ENCODE results near the gene SLC46A1. TPM values are rescaled to one million over a fixed set of nuclear protein-coding genes. Genes with fewer than 3 reads are reported as not detected.
"Not testable (repeated sequence)": the region's sequence is repeated elsewhere in the genome, so short reads cannot be mapped to it uniquely, and the experiment has no call there.

Gene SLC46A1
- total RNA-seq = 1 to 10 TPM; 4.8 to 5.3 (median 4.9) TPM

DNA sequence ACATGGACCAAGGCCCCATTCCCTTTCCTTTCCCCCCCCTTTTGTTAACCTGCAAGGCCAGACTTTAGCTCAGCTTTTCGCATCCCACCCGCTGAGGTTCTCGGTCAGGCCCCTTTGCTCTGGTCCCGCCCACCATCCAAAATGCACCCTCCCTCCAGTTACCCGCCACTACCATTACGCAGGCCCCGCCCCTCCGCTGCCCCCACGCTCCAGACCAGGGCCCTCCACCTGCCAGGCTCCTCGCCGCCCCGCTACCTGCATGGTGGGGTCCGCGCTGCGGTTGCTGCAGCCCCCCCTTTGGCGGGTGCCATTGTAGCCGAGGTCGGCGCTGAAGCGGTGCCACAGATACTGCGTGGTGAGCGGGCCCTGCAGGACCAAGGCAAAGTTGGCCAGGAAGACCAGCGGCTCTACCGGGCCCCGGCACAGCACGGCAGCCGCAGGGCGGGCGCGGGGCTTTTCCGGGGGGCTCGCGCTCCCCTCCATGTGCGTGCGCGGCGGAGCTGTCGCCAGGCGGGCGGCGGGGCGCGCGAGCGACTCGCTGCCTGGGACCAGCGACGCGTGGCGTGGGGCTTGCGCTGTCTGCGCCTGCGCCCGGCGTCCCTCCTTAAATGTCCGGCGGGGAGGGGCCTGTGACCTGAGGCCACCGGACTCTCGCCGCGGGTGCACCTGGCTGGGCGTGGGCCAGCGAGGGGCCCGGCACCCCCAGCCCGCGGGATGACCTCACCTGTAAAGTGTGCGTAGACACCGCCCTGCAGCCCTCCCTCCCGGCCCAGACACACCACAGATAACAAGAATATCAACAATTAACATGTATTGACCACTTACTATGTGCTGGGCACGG, at the start of gene SLC46A1:
Gene SLC46A1, minus strand, starts transcription at position 581 of the 841 bp plus-strand sequence. Its CDS starts 98 bp downstream, at position 483.
- Mint-ChIP-seq H3K36me3 (ENCODE audit: insufficient read depth) (no peaks in the 10 kb centered on the region), H3K4me3 (peak within 1 kb of the TSS; percentile 81), H3K9me3 (no peaks in the 10 kb centered on the region), H3K27me3 (ENCODE audit: low read depth) (peaks cover 11% of the 10 kb centered on the region), H3K4me1 (ENCODE audit: low read depth) (peaks cover 4% of the 10 kb centered on the region)
- ATAC-seq (peak; percentile 90 to 92), DNase-seq (peak; percentile 27)

DNA sequence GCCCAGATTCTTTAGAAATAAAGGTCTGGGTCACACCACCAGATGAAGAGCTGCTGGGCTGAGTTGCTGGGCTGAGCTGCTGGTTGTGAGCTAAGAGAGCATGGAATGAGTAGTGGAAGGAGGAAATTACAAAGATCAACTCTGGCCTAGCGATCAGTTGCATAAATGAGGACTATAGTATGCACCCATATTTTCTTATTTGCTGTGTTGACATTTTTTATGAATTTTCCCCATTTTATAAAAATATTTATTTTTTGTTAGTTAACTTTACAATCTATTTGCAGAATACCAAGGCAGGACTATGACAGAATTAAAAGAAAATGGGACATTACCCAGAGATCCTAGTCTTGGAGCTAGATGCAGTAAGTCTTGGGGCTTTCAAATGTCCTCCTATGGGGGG, 43.8 kb upstream of the SLC46A1 start:
- H3K27me3 Mint-ChIP-seq (ENCODE audit: low read depth) = peaks cover 7% of the 10 kb centered on the region
- no peaks in the 10 kb centered on the region for H3K4me1 Mint-ChIP-seq (ENCODE audit: low read depth)
- peaks cover 4% of the 10 kb centered on the region for H3K9me3 Mint-ChIP-seq
- no peak overlapping the region for H3K4me3 Mint-ChIP-seq
- DNase-seq (no peak), ATAC-seq (no peak)
- H3K36me3 Mint-ChIP-seq (ENCODE audit: insufficient read depth) = no peaks in the 10 kb centered on the region

DNA sequence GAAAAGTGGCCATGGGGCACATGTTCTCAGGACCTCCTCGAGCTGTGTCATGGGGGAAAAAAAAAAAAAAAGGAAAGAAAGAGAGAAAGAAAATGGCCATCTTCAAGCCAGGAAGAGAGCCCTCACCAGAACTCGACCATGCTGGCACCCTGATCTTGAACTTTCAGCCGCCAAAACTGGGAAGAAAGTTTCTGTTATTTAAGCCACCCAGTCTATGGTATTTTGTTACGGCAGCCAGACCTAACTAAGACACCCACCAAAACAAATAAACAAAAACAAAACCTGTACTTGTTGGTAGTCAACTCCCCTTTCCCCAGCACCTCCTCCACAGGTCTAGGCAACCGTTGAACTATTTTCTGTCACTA, 41.4 kb upstream of the SLC46A1 start:
- no peaks in the 10 kb centered on the region for H3K36me3 Mint-ChIP-seq (ENCODE audit: insufficient read depth)
- no peak overlapping the region for H3K4me3 Mint-ChIP-seq
- H3K9me3 Mint-ChIP-seq = peaks cover 4% of the 10 kb centered on the region
- no peak for DNase-seq
- peaks cover 12% of the 10 kb centered on the region for H3K27me3 Mint-ChIP-seq (ENCODE audit: low read depth)
- ATAC-seq = no peak
- H3K4me1 Mint-ChIP-seq (ENCODE audit: low read depth) = no peaks in the 10 kb centered on the region

DNA sequence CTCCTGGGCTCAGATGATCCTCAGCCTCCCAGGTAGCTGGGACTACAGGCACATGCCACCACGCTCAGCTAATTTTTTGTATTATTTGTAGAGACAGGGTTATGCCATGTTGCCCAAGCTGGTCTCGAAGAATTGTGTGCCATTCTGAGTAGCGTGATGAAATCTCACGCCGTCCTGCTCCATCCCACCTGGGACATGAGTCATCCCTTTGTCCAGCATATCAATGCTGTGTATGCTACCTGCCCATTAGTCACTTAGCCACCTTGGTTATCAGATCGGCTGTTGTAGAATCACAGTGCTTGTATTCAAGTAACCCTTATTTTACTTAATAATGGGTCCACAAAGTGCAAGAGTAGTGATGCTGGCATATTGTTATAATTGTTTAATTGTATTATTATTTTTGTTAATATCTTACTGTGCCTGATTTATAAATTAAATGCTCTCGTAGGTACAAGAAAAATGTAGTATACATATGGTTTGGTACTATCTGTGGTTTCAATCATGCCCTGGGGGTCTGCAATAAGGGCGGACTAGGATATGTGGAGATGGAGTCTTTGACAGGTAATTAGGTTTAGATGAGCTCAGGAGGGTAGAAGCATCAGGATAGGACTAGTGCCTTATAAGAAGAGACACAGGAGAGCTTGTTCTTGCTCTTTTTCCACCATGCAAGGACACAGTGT, 40.8 kb upstream of the SLC46A1 start:
- Mint-ChIP-seq H3K4me3 (no peak overlapping the region), H3K4me1 (ENCODE audit: low read depth) (no peaks in the 10 kb centered on the region), H3K9me3 (peaks cover 4% of the 10 kb centered on the region), H3K27me3 (ENCODE audit: low read depth) (peaks cover 16% of the 10 kb centered on the region), H3K36me3 (ENCODE audit: insufficient read depth) (no peaks in the 10 kb centered on the region)
- DNase-seq (no peak), ATAC-seq (no peak)

DNA sequence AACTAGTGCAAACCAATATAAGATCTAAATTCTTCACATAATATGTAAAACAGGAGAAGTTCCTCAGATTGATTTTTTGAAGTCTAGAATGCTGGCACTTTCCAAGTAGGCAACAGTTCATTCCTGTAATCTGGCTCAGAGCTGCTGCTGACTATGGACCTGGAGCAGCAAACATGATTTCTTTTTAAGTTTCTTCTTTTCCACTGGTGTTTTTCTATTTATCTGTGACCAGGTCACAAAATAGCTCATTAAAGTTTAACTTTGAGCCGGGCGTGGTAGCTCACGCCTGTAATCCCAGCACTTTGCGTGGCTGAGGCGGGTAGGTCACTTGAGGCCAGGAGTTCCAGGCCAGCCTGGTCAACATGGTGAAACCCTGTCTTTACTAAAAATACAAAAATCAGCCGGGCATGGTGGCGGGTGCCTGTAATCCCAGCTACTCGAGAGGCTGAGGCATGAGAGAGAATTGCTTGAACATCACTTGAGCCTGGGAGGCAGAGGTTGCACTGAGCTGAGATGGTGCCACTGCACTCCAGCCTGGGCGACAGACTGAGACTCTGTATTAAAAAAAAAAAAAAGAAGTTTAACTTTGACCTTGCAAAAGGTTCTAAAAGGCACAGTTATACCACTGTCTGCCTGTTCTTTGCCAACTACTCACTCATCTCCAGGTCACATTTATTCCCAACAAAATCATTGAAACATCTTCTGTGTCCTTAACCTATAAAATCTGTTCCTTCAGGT, 38.1 kb upstream of the SLC46A1 start:
- no peak overlapping the region for H3K4me3 Mint-ChIP-seq
- H3K9me3 Mint-ChIP-seq = no peaks in the 10 kb centered on the region
- no peaks in the 10 kb centered on the region for H3K4me1 Mint-ChIP-seq (ENCODE audit: low read depth)
- DNase-seq = no peak
- ATAC-seq = no peak
- H3K27me3 Mint-ChIP-seq (ENCODE audit: low read depth) = peaks cover 24% of the 10 kb centered on the region
- H3K36me3 Mint-ChIP-seq (ENCODE audit: insufficient read depth) = no peaks in the 10 kb centered on the region

DNA sequence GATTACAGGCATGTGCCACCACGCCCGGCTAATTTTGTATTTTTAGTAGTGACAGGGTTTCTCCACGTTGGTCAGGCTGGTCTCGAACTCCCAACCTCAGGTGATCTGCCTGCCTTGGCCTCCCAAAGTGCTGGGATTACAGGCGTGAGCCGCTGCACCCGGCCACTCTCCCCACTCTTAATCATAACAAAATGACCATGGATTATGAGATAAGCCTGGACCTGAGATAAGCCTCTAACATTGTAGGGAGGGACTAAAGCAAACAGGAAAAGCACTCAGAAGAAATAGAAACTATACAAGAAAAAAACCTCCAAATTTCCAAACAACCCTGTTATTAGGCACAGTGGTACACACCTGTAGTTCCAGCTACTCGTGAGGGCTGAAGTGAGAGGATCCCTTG, 28.3 kb upstream of the SLC46A1 start:
- not testable (repeated sequence) for H3K36me3 Mint-ChIP-seq (ENCODE audit: insufficient read depth); H3K4me3 Mint-ChIP-seq; ATAC-seq; H3K4me1 Mint-ChIP-seq (ENCODE audit: low read depth); H3K9me3 Mint-ChIP-seq; DNase-seq
- peaks cover 12% of the 10 kb centered on the region for H3K27me3 Mint-ChIP-seq (ENCODE audit: low read depth)

DNA sequence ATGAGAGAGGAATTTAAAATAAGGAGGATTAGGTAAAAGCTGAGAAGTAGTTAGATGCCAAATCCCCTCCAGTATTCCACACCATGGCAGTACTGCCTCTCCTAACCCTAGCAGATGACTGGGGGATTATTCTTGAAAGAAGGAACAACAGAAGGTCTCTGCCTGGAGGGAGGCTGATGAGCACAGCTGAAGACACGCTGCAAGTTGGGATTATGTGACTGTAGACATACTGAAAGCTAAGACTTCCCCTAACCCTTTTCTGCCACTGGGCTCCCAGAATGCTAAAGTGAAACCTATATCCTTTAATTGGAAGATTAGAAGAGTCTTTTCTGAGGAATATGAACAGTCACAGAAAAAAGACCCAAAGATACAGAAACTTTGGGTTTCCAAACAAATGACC, 27.7 kb upstream of the SLC46A1 start:
- DNase-seq (no peak), ATAC-seq (no peak)
- Mint-ChIP-seq H3K36me3 (ENCODE audit: insufficient read depth) (no peaks in the 10 kb centered on the region), H3K27me3 (ENCODE audit: low read depth) (peaks cover 10% of the 10 kb centered on the region), H3K4me3 (no peak overlapping the region), H3K4me1 (ENCODE audit: low read depth) (no peaks in the 10 kb centered on the region), H3K9me3 (no peaks in the 10 kb centered on the region)

DNA sequence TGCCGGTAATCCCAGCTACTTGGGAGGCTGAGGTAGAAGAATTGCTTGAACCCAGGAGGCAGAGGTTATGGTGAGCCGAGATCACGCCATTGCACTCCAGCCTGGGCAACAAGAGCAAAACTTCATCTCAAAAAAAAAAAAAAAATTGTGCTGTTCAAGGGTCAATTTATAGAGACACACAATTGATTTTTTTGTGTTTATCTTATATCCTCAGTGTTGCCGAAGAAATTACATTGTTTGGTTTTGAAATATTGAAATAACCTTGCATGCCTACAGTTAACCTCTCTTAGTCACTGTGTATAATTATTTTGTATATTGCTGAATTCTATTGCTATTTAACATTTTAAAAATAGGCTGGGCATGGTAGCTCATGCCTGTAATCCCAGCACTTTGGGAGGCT, 22.0 kb upstream of the SLC46A1 start:
- DNase-seq; H3K4me1 Mint-ChIP-seq (ENCODE audit: low read depth); H3K9me3 Mint-ChIP-seq; H3K4me3 Mint-ChIP-seq; ATAC-seq; H3K36me3 Mint-ChIP-seq (ENCODE audit: insufficient read depth): not testable (repeated sequence)
- H3K27me3 Mint-ChIP-seq (ENCODE audit: low read depth) = peaks cover 12% of the 10 kb centered on the region

DNA sequence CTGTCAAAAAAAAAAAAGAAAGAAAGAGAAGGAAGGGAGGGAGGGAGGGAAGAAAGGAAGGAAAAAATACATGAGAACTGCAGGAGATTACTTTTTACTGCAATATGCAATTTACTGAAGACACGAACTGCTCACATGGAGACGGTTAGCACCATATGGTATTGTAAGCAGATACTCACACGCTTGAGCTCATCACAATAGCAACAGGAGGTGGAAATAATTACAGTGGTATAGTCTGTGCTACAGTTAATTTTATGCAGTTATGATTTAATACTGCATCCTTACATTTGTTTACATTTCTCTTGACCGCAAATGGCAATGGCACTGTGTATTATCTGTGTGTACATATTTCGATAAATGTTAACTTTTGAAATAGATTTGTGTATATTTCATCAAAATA, 21.4 kb upstream of the SLC46A1 start:
- no peak for DNase-seq
- no peak for ATAC-seq
- Mint-ChIP-seq H3K9me3 (no peaks in the 10 kb centered on the region), H3K27me3 (ENCODE audit: low read depth) (peaks cover 12% of the 10 kb centered on the region), H3K36me3 (ENCODE audit: insufficient read depth) (no peaks in the 10 kb centered on the region), H3K4me1 (ENCODE audit: low read depth) (no peaks in the 10 kb centered on the region), H3K4me3 (no peak overlapping the region)

DNA sequence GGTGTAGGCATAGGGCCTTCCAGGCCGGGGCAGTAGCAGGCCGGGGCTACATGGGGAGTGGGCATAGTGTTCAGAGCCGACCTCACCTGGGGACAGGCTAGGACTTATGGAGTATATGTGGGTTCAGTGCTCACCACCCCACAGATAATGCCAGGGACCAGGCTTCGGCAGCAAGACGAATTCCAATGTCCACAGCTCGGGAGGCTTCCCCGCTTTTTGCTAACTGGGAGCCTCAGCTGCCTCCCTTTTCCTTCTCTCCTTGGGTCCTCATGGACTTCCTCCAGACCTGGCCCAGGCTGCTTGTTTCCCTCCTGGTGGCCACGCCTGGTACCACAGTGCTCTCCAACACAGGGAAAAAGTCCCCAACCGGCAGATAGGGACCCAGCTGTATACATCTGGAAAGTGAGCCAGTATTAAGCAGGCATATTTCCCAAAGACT, 20.1 kb upstream of the SLC46A1 start:
- H3K9me3 Mint-ChIP-seq = no peaks in the 10 kb centered on the region
- H3K27me3 Mint-ChIP-seq (ENCODE audit: low read depth) = peaks cover 12% of the 10 kb centered on the region
- ATAC-seq (no peak), DNase-seq (no peak)
- no peaks in the 10 kb centered on the region for H3K36me3 Mint-ChIP-seq (ENCODE audit: insufficient read depth)
- no peak overlapping the region for H3K4me3 Mint-ChIP-seq
- H3K4me1 Mint-ChIP-seq (ENCODE audit: low read depth) = no peaks in the 10 kb centered on the region

DNA sequence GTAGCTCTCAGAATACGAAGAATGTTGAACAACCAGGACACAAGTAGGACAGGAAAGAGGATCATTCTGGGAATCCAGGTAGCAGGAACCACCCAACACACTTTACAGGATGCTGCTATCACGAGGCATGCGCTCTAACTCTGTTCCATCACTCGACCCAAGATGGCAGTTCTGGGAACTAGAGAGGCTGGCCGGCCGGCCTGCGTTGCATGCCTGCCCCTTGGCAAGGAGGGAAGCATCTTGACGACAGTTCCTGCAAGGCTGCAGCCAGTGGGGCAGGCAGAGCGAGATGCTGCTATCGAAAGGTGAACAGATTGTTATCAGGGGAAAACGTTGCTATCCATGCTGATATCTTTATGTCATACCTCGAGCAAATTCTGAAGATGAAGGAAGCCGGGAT, 19.2 kb upstream of the SLC46A1 start:
- ATAC-seq (no peak), DNase-seq (no peak)
- H3K4me3 Mint-ChIP-seq = no peak overlapping the region
- H3K4me1 Mint-ChIP-seq (ENCODE audit: low read depth) = no peaks in the 10 kb centered on the region
- H3K27me3 Mint-ChIP-seq (ENCODE audit: low read depth) = peaks cover 7% of the 10 kb centered on the region
- H3K9me3 Mint-ChIP-seq = no peaks in the 10 kb centered on the region
- no peaks in the 10 kb centered on the region for H3K36me3 Mint-ChIP-seq (ENCODE audit: insufficient read depth)

DNA sequence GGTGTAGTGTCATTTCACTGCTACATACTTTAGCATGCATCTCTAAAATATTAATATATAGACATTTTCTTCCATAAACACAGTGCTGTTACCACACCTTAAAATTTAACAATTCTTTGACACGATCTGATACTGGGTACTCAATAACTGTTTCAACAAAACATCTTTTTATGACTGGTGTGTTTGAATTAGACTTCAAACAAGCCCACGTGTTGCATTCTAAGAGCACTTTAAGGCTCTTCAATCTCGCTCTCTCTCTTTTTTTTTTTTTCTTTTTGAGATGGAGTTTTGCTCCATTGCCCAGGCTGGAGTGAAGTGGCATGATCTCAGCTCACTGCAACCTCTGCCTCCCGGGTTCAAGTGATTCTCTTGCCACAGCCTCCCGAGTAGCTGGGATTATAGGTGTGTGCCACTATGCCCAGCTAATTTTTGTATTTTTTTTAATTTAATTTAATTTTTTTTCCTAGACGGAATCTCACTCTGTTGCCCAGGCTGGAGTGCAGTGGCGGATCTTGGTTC, 15.8 kb upstream of the SLC46A1 start:
- no peaks in the 10 kb centered on the region for H3K4me1 Mint-ChIP-seq (ENCODE audit: low read depth)
- no peaks in the 10 kb centered on the region for H3K36me3 Mint-ChIP-seq (ENCODE audit: insufficient read depth)
- no peak for ATAC-seq
- no peak overlapping the region for H3K4me3 Mint-ChIP-seq
- DNase-seq = no peak
- H3K27me3 Mint-ChIP-seq (ENCODE audit: low read depth) = peaks cover 10% of the 10 kb centered on the region
- H3K9me3 Mint-ChIP-seq = no peaks in the 10 kb centered on the region

DNA sequence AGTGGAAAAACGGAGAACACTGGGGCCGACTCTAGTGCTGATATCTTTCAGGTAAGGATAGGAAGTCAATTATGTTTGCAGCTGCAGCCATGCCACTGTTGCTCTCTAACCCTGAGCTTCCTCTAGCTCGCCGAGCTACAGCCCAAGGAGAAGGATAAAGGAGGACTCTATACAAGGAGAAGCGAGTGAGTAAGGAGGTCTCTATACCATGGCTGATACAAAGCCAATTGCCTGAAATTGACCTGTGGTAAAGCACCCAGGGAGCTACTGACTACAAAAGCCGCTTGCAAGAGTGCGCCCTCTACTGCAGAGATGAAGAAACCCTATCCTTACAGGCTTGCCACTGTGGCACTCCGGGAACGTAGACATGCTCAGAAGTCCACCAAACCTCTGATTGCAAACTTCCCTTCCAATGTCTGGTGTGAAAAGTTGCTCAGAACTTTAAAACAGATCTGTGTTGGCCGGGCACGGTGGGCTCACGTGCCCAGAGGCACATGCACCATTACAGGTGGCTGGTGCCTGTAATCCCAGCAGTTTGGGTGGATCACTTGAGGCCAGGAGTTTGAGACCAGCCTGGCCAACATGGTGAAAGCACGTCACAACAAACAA, 10.8 kb upstream of the SLC46A1 start:
- no peaks in the 10 kb centered on the region for H3K36me3 Mint-ChIP-seq (ENCODE audit: insufficient read depth)
- H3K4me3 Mint-ChIP-seq = no peak overlapping the region

DNA sequence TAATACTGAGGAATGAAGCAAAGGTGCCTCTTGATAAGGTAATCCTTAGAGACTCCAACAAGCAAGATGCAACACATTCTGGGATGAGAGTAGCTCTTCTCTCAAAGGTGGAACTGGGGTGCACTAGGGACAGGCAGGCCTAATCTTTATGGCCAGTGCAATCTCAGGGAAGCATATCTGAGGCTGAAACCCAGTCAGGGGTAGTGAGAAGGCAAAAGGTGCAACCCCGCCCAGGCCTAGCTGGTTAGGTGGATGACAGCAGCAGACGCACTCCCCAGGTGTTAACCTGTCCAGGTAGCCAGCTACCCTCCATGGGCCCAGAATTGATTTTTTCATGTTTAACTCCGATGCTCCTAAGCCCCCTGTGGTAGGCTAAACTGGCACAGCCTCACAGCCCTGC, 9.9 kb upstream of the SLC46A1 start:
- no peak for ATAC-seq
- Mint-ChIP-seq H3K36me3 (ENCODE audit: insufficient read depth) (no peaks in the 10 kb centered on the region), H3K9me3 (no peaks in the 10 kb centered on the region), H3K4me3 (no peak overlapping the region), H3K27me3 (ENCODE audit: low read depth) (peaks cover 13% of the 10 kb centered on the region), H3K4me1 (ENCODE audit: low read depth) (peaks cover 2% of the 10 kb centered on the region)
- no peak for DNase-seq

More for the DNA sequence above, 10.8 kb upstream of the SLC46A1 start:
- ATAC-seq = peak; percentile 88 to 94
- DNase-seq = peak; percentile 38
- no peaks in the 10 kb centered on the region for H3K9me3 Mint-ChIP-seq
- H3K27me3 Mint-ChIP-seq (ENCODE audit: low read depth) = peaks cover 12% of the 10 kb centered on the region
- H3K4me1 Mint-ChIP-seq (ENCODE audit: low read depth) = peaks cover 2% of the 10 kb centered on the region

Measured in activated T-cell treated with anti-CD3 and anti-CD28 coated beads, Interleukin-2, amount 50 U/mL, for 4 hours (primary cell).